Neural crest cell (in vitro differentiated cells): ENCODE results near the gene ASCL3. TPM values are rescaled to one million over a fixed set of nuclear protein-coding genes. Genes with fewer than 3 reads are reported as not detected.
"Not testable (repeated sequence)": the region's sequence is repeated elsewhere in the genome, so short reads cannot be mapped to it uniquely, and the experiment has no call there.

Experiments
- DNase-seq: peaks from one replicate; pipeline ENCODE4 v3.0.0; 2021; ENCODE audit warnings: low read depth, mixed read lengths, low spot score
- H3K27ac Mint-ChIP-seq: one replicate; pipeline ENCODE4 v1.8.0; 2021; ENCODE audit warnings: mild to moderate bottlenecking, mixed read lengths; ENCODE audit not compliant: unreplicated experiment
- H3K27me3 Mint-ChIP-seq: 2 replicates; pipeline ENCODE4 v1.8.0; 2021; ENCODE audit warnings: low read depth, mild to moderate bottlenecking, mixed read lengths
- H3K36me3 Mint-ChIP-seq: 2 replicates; pipeline ENCODE4 v1.8.0; 2021; ENCODE audit warnings: low read depth, mild to moderate bottlenecking, mixed read lengths
- H3K4me1 Mint-ChIP-seq: 2 replicates; pipeline ENCODE4 v1.8.0; 2021; ENCODE audit warnings: mixed read lengths
- H3K4me3 Mint-ChIP-seq: one replicate; pipeline ENCODE4 v1.8.0; 2021; ENCODE audit warnings: mild to moderate bottlenecking, mixed read lengths
- H3K9me3 Mint-ChIP-seq: 2 replicates; pipeline ENCODE4 v1.8.0; 2021; ENCODE audit warnings: mixed read lengths
- total RNA-seq: library from RNA; stranded (reverse); gene quantifications from 2 replicates; pipeline ENCODE4 v1.2.1, GENCODE V29; 2021
- TF ChIP-seq, protein P1 (sequence below): fragments of 200-600 bp; sonication (generic); conservative IDR thresholded peaks from 2 replicates; pipeline ENCODE4 v1.5.0; 2021; ENCODE audit warnings: antibody characterized with exemption, mild to moderate bottlenecking

The ASCL3 gene
- total RNA-seq, 1 donor from 2014 or later, result not detected

DNA sequence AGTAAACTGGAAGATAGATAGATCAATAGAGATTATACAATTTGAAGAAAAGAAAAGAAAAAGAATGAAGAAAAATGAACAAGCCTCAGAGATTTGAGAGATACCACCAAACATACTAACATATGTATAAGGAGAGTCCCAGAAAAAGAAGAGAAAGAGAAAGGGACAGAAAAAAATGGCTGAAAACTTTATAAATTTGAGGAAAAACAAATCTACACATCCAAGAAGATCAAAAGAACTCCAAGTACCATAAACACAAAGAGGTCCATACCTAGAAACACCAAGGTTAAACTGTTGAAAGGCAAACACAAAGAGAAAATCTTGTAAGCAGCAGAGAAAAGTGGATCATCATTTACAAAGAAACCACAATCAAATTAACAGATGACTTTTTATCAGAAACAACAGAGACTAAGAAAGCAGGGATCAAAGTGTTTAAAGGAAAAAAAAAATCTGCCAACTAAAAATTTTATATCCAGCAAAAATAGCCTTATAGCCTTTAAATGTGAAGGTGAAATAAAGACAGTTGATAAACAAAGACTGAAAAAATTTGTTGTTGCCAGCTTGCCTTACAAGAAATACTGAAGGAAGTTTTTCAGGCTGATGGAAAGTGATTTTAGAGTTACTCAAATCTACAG lies 43.6 kb downstream of the ASCL3 start:
- DNase-seq, result no peak
- H3K9me3 Mint-ChIP-seq, result peaks cover 17% of the 10 kb centered on the region
- no peak overlapping the region for H3K4me3 Mint-ChIP-seq
- peaks cover 2% of the 10 kb centered on the region for H3K27me3 Mint-ChIP-seq
- H3K27ac Mint-ChIP-seq, result no peak overlapping the region
- H3K4me1 Mint-ChIP-seq, result no peaks in the 10 kb centered on the region
- H3K36me3 Mint-ChIP-seq, result peaks cover 10% of the 10 kb centered on the region
- TF ChIP-seq, protein P1, sequence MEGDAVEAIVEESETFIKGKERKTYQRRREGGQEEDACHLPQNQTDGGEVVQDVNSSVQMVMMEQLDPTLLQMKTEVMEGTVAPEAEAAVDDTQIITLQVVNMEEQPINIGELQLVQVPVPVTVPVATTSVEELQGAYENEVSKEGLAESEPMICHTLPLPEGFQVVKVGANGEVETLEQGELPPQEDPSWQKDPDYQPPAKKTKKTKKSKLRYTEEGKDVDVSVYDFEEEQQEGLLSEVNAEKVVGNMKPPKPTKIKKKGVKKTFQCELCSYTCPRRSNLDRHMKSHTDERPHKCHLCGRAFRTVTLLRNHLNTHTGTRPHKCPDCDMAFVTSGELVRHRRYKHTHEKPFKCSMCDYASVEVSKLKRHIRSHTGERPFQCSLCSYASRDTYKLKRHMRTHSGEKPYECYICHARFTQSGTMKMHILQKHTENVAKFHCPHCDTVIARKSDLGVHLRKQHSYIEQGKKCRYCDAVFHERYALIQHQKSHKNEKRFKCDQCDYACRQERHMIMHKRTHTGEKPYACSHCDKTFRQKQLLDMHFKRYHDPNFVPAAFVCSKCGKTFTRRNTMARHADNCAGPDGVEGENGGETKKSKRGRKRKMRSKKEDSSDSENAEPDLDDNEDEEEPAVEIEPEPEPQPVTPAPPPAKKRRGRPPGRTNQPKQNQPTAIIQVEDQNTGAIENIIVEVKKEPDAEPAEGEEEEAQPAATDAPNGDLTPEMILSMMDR, result no peak

DNA sequence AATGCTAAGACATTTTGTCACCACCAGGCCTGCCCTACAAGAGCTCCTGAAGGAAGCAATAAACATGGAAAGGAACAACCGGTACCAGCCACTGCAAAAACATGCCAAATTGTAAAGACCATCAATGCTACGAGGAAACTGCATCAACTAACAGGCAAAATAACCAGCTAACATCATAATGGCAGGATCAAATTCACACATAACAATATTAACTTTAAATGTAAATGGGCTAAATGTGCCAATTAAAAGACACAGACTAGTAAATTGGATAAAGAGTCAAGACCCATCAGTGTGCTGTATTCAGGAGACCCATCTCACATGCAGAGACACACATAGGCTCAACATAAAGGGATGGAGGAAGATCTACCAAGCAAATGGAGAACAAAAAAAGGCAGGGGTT lies 51.6 kb downstream of the ASCL3 start:
- H3K4me1 Mint-ChIP-seq, result not testable (repeated sequence)

More for the DNA sequence above, 51.6 kb downstream of the ASCL3 start:
- not testable (repeated sequence) for H3K36me3 Mint-ChIP-seq, H3K4me3 Mint-ChIP-seq, DNase-seq, H3K27ac Mint-ChIP-seq, H3K27me3 Mint-ChIP-seq, H3K9me3 Mint-ChIP-seq

Other genes with a start within 250 kb of the ASCL3 start
- gene AKIP1, start 31.8 kb downstream of the ASCL3 start, total RNA-seq, result 29.7 and 31.5 TPM in 2 replicates
- gene C11orf16, start 10.1 kb downstream of the ASCL3 start, total RNA-seq, result not detected in 2 replicates
- gene TMEM9B, start 21.4 kb upstream of the ASCL3 start, total RNA-seq, result 14.3 and 15.7 TPM in 2 replicates
- gene NRIP3, start 61.0 kb upstream of the ASCL3 start, total RNA-seq, result 1.7 and 2.1 TPM in 2 replicates
- 7.5 and 11.0 TPM in 2 replicates for gene SCUBE2, start 148.6 kb upstream of the ASCL3 start, total RNA-seq